ENCODE measurements around the gene DIDO1.

DNA sequence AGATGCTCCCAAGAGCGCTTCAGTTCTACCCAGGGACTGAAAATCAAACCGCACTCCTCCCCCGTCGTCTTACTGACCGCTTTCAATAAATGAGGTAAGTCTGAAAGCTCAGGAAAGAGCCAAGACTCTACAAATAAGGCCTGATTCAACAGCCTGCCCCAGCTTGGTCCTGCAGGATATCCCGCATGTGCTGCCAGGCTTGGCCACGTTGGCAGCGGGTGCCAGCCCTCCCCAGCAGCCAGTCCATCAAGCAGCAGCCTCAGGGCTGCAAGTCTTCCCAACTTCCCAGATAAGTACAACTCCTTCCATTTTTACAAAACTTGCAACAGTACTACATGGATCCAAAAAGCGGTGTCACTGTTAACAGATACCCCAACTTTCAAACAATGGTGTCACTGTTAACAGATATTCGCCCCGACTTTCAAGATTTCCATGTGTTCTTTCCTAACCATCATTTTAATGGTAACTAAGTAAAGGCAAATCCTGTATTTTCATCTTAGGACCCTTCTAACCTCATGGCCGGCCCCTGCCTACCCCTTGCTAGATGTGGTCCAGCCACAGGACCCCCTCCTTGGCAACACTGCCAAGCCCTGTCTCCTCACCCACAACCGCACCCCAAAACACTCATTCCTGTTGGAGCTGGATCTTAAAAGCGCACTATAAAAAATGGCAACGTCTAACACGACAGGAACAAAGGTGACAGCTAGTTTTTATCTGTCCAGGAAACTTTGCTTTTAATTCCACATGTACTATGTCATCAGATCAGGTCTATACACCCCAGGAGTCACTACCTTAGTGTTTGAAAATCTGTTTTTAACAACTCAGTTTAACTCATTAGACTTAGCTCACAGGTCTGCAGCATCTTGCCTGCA, 28.0 kb downstream of the DIDO1 start:
- TF ChIP-seq, protein P1, sequence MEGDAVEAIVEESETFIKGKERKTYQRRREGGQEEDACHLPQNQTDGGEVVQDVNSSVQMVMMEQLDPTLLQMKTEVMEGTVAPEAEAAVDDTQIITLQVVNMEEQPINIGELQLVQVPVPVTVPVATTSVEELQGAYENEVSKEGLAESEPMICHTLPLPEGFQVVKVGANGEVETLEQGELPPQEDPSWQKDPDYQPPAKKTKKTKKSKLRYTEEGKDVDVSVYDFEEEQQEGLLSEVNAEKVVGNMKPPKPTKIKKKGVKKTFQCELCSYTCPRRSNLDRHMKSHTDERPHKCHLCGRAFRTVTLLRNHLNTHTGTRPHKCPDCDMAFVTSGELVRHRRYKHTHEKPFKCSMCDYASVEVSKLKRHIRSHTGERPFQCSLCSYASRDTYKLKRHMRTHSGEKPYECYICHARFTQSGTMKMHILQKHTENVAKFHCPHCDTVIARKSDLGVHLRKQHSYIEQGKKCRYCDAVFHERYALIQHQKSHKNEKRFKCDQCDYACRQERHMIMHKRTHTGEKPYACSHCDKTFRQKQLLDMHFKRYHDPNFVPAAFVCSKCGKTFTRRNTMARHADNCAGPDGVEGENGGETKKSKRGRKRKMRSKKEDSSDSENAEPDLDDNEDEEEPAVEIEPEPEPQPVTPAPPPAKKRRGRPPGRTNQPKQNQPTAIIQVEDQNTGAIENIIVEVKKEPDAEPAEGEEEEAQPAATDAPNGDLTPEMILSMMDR (conservative IDR thresholded peaks at IDR 0.05; ENCODE audit: low read length), result no peak
- TF ChIP-seq EZH2phosphoT487 (IDR thresholded peaks at IDR 0.05; ENCODE audit: borderline replicate concordance, low read depth, low read length), result no peak
